ENCODE measurements around the gene PLEKHO2. TPM values are rescaled to one million over a fixed set of nuclear protein-coding genes. Genes with fewer than 3 reads are reported as not detected.

The PLEKHO2 gene
- total and polyA plus RNA-seq, 2 donors (not counting 3 experiments of a cell fraction or from before 2014, with no cell fraction given): 21.9 to 24.9 TPM

DNA sequence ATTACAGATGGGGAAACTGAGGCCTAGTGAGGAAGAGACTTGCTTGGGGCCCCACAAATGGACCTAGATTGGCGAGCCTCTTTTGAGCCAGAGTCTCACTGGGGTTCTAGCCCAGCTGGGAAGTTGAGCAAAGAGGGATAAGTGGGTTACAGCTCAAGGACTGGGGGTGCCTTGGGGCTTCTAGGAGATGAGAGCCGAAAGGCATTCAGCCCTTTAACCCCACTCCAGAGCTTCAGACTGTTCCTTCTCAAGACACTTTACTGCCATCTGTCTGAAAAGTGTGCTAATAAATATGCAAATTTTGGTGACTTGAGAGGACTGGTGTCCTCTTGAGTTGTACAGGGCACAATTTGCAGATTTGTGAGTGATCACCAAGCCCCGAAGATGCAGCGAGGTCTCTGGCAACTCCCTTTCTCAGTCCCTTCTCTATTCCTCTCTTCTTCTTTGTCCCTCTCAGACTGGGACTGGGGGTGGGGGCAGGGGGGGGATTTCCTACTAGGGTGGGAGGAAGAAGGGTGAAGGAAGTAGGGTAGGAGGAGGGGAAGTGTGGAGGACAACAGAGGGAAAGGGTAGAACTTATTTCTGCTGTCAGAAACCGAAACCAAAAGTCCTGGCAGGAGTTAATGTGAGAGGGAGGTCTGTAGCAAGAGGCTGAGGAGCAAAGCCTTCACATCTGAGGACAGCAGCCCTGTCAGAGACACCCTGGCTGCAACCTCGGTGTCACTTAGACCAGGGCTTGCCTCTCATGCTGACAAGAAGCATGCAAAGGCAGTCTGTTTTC, 53.8 kb downstream of the PLEKHO2 start:
- dilution Hi-C loops (cut with MboI; ENCODE audit: extremely low pct_ligation_motif_present, low sequenced_read_pairs): no loop called here
- no peaks in the 10 kb centered on the region for H3K9me1 ChIP-seq (replicated peaks; ENCODE audit: control insufficient read depth, extremely low read depth, insufficient read depth, low read length)
- TF ChIP-seq GATA2 (IDR thresholded peaks at IDR 0.05; ENCODE audit: insufficient read depth, insufficient read length, low read depth, low read length) (no peak), POLR2AphosphoS5 (IDR thresholded peaks at IDR 0.05; ENCODE audit: insufficient read depth, low read depth, low read length) (no peak), MYC (IDR thresholded peaks at IDR 0.05; ENCODE audit: low read depth, low read length) (no peak), JUN (IDR thresholded peaks at IDR 0.05; ENCODE audit: borderline replicate concordance, insufficient read depth, insufficient read length, low read depth) (no peak), MAX (IDR thresholded peaks at IDR 0.05; ENCODE audit: insufficient read depth, insufficient read length) (no peak), POLR2A (IDR thresholded peaks at IDR 0.05; ENCODE audit: low read depth, low read length) (no peak), FOS (IDR thresholded peaks at IDR 0.05; ENCODE audit: borderline replicate concordance, insufficient read depth, low read length) (no peak), EZH2 (IDR thresholded peaks at IDR 0.05; ENCODE audit: borderline replicate concordance, low read depth, low read length, severe bottlenecking) (no peak)
- TF ChIP-seq, protein P1, sequence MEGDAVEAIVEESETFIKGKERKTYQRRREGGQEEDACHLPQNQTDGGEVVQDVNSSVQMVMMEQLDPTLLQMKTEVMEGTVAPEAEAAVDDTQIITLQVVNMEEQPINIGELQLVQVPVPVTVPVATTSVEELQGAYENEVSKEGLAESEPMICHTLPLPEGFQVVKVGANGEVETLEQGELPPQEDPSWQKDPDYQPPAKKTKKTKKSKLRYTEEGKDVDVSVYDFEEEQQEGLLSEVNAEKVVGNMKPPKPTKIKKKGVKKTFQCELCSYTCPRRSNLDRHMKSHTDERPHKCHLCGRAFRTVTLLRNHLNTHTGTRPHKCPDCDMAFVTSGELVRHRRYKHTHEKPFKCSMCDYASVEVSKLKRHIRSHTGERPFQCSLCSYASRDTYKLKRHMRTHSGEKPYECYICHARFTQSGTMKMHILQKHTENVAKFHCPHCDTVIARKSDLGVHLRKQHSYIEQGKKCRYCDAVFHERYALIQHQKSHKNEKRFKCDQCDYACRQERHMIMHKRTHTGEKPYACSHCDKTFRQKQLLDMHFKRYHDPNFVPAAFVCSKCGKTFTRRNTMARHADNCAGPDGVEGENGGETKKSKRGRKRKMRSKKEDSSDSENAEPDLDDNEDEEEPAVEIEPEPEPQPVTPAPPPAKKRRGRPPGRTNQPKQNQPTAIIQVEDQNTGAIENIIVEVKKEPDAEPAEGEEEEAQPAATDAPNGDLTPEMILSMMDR (IDR thresholded peaks at IDR 0.05; ENCODE audit: extremely low read depth in 1 of 2, insufficient read depth in 1 of 2, low read depth in 1 of 2, low read length in 2 of 2): no peak
- ChIA-PET CTCF (interaction anchor here (1.4 to 2.8 kb wide), 4 partner anchors 10 to 86 kb away, joined by 4 to 21 read pairs (median 8); no protein-coding TSS in a partner anchor), POLR2A (interaction anchor here (2.0 kb wide), 1 partner anchor 54 kb away, joined by 4 read pairs; no protein-coding TSS in a partner anchor)
- FAIRE-seq (peak; percentile 80), DNase-seq (ENCODE audit: low read depth, low spot score) (peak; percentile 53)
- H3K4me1 ChIP-seq (ENCODE audit: control insufficient read depth, extremely low read depth, insufficient read depth, low read length): peaks cover 44% of the 10 kb centered on the region
- peak overlapping the region; percentile 25 for H3K4me2 ChIP-seq (ENCODE audit: insufficient read depth, low read length)
- H3K9me3 ChIP-seq (replicated peaks; ENCODE audit: control insufficient read depth, insufficient read depth, low read length): no peaks in the 10 kb centered on the region
- intact Hi-C loops (cut with micrococcal nuclease): no loop called here
- peak overlapping the region; percentile 44 for H2AFZ ChIP-seq (ENCODE audit: low read depth, low read length)
- no peaks in the 10 kb centered on the region for H3K27me3 ChIP-seq (ENCODE audit: control insufficient read depth in 2 of 2, insufficient read depth in 2 of 2, low read length in 2 of 2)
- no peaks in the 10 kb centered on the region for H3K79me2 ChIP-seq (ENCODE audit: control insufficient read depth, insufficient read depth, low read length)
- peak overlapping the region; percentile 32 for H3K27ac ChIP-seq (ENCODE audit: insufficient read depth, low read depth, low read length)
- no peak overlapping the region for H3K4me3 ChIP-seq (replicated peaks in 1 of 3; ENCODE audit: insufficient read depth in 1 of 3, low read depth in 1 of 3, low read length in 3 of 3)
- H3K9ac ChIP-seq (replicated peaks; ENCODE audit: extremely low read depth, insufficient read depth, low read length): peak overlapping the region; percentile 1
- no TSS peak for BruUV-seq (replicated peaks)
- H4K20me1 ChIP-seq (replicated peaks; ENCODE audit: control insufficient read depth, extremely low read depth, insufficient read depth, low read length): no peaks in the 10 kb centered on the region
- H3K36me3 ChIP-seq (ENCODE audit: control insufficient read depth in 2 of 2, extremely low read depth in 1 of 2, insufficient read depth in 2 of 2, low read length in 2 of 2): no peaks in the 10 kb centered on the region
